ENCODE measurements around the gene GRIP2.

GRCh38 chr3:14522129-14522691 is 17.9 kb downstream of the GRIP2 start:
- TF ChIP-seq CTCF (IDR thresholded peaks at IDR 0.05; ENCODE audit: low read length) (no peak), EZH2 (optimal IDR thresholded peaks at IDR 0.05; ENCODE audit: low read depth, low read length) (no peak), EZH2phosphoT487 (IDR thresholded peaks at IDR 0.05; ENCODE audit: low read length) (no peak)
